GM23338 (cell line): ENCODE measurements around the gene MED16. TPM values are rescaled to one million over a fixed set of nuclear protein-coding genes. Genes with fewer than 3 reads are reported as not detected.

Source experiments
- ATAC-seq: fragments of 200-7000 bp; cut with Tn5 transposase; 3 replicates; pipeline ENCODE4 v1.9.1; 2020
- DNase-seq: peaks from one replicate; pipeline ENCODE4 v3.0.0-alpha.2; 2015; ENCODE audit warnings: low spot score
- H2AFZ ChIP-seq: fragments of 200-600 bp; sonication (generic); 2 replicates; pipeline ENCODE4 v1.8.0; 2016; ENCODE audit warnings: antibody characterized with exemption, mild to moderate bottlenecking, moderate library complexity
- H3F3A ChIP-seq: fragments of 200-600 bp; sonication (generic); replicated peaks from 2 replicates; pipeline ENCODE4 v1.8.0; 2017; ENCODE audit warnings: antibody characterized with exemption, mixed run types, low read depth
- H3K27ac ChIP-seq: fragments of 200-600 bp; sonication (generic); 2 replicates; pipeline ENCODE4 v1.6.1; 2016; ENCODE audit warnings: low read depth
- H3K27me3 ChIP-seq: fragments of 200-600 bp; sonication (generic); 2 replicates; pipeline ENCODE4 v1.8.0; 2016; ENCODE audit warnings: mild to moderate bottlenecking, mixed run types, moderate library complexity; ENCODE audit not compliant: insufficient read depth
- H3K36me3 ChIP-seq: fragments of 200-600 bp; sonication (generic); 2 replicates; pipeline ENCODE4 v1.8.0; 2016; ENCODE audit warnings: mild to moderate bottlenecking; ENCODE audit not compliant: insufficient read depth
- H3K4me1 ChIP-seq: fragments of 200-600 bp; sonication (generic); 2 replicates; pipeline ENCODE4 v1.8.0; 2016; ENCODE audit warnings: mild to moderate bottlenecking, moderate library complexity; ENCODE audit not compliant: insufficient read depth
- H3K4me2 ChIP-seq: fragments of 200-600 bp; sonication (generic); 2 replicates; pipeline ENCODE4 v1.7.1; 2017; ENCODE audit warnings: mixed run types
- H3K4me3 ChIP-seq: fragments of 200-600 bp; sonication (generic); 2 replicates; pipeline ENCODE4 v1.6.1; 2016; ENCODE audit warnings: mixed run types
- H3K79me2 ChIP-seq: fragments of 200-600 bp; sonication (generic); replicated peaks from 2 replicates; pipeline ENCODE4 v1.8.0; 2017; ENCODE audit warnings: mild to moderate bottlenecking; ENCODE audit not compliant: insufficient read depth
- H3K9me2 ChIP-seq: fragments of 200-600 bp; sonication (generic); 2 replicates; pipeline ENCODE4 v1.8.0; 2017; ENCODE audit not compliant: insufficient read depth
- H4K20me1 ChIP-seq: fragments of 200-600 bp; sonication (generic); replicated peaks from 2 replicates; pipeline ENCODE4 v1.8.0; 2017; ENCODE audit warnings: mild to moderate bottlenecking; ENCODE audit not compliant: insufficient read depth
- H3K27ac Mint-ChIP-seq: 2 replicates; pipeline ENCODE4 v1.8.0; 2020; ENCODE audit warnings: inconsistent platforms, mild to moderate bottlenecking, moderate library complexity, mixed read lengths
- H3K27me3 Mint-ChIP-seq: 3 replicates; pipeline ENCODE4 v1.8.0; 2022; ENCODE audit warnings: low read depth, mild to moderate bottlenecking, moderate library complexity, mixed read lengths, inconsistent platforms; ENCODE audit not compliant: insufficient read depth, poor library complexity
- H3K36me3 Mint-ChIP-seq: 3 replicates; pipeline ENCODE4 v1.8.0; 2021; ENCODE audit warnings: low read depth, mild to moderate bottlenecking, inconsistent platforms, moderate library complexity, mixed read lengths
- H3K4me1 Mint-ChIP-seq: 3 replicates; pipeline ENCODE4 v1.8.0; 2020; ENCODE audit warnings: mild to moderate bottlenecking, inconsistent platforms, mixed read lengths
- H3K4me3 Mint-ChIP-seq: 3 replicates; pipeline ENCODE4 v1.8.0; 2021; ENCODE audit warnings: moderate library complexity, mild to moderate bottlenecking, inconsistent platforms, mixed read lengths
- H3K9me3 Mint-ChIP-seq: 3 replicates; pipeline ENCODE4 v1.8.0; 2020; ENCODE audit warnings: moderate library complexity, mild to moderate bottlenecking, inconsistent platforms, mixed read lengths
- CREB1 ChIP-seq: fragments of 250-450 bp; sonication (Bioruptor Pico); IDR thresholded peaks from 2 replicates; pipeline ENCODE4 v1.5.0; 2020; ENCODE audit warnings: low read depth, mild to moderate bottlenecking, moderate library complexity
- ETS1 ChIP-seq: IDR thresholded peaks from 2 replicates; pipeline ENCODE4 v1.6.1; 2016; ENCODE audit warnings: antibody characterized with exemption
- EZH2 ChIP-seq: fragments of 200-600 bp; sonication (generic); IDR thresholded peaks from one replicate; pipeline ENCODE4 v1.8.0; 2017; ENCODE audit warnings: antibody characterized with exemption, mild to moderate bottlenecking, low read depth; ENCODE audit not compliant: unreplicated experiment
- EZH2phosphoT487 ChIP-seq: fragments of 200-600 bp; sonication (generic); IDR thresholded peaks from one replicate; pipeline ENCODE4 v1.8.1; 2018; ENCODE audit warnings: antibody characterized with exemption; ENCODE audit not compliant: unreplicated experiment
- JUNB ChIP-seq: IDR thresholded peaks from one replicate; pipeline ENCODE4 v1.6.1; 2016; ENCODE audit warnings: antibody characterized with exemption; ENCODE audit not compliant: unreplicated experiment
- POLR2AphosphoS5 ChIP-seq: IDR thresholded peaks from 2 replicates; pipeline ENCODE4 v1.6.1; 2016; ENCODE audit warnings: antibody characterized with exemption, low read depth
- REST ChIP-seq: IDR thresholded peaks from one replicate; pipeline ENCODE4 v1.6.1; 2018; ENCODE audit warnings: antibody characterized with exemption; ENCODE audit not compliant: unreplicated experiment
- STAT1 ChIP-seq: IDR thresholded peaks from one replicate; pipeline ENCODE4 v1.6.1; 2016; ENCODE audit warnings: antibody characterized with exemption; ENCODE audit not compliant: unreplicated experiment
- ZNF114 ChIP-seq: fragments of 250-450 bp; sonication (Bioruptor Pico); IDR thresholded peaks from 2 replicates; pipeline ENCODE4 v1.5.0; 2020; ENCODE audit warnings: mild to moderate bottlenecking, moderate library complexity
- ZNF331 ChIP-seq: fragments of 250-450 bp; sonication (Bioruptor Pico); IDR thresholded peaks from 2 replicates; pipeline ENCODE4 v1.5.0; 2020; ENCODE audit warnings: low read depth, mild to moderate bottlenecking, moderate library complexity
- ZNF462 ChIP-seq: fragments of 250-450 bp; sonication (Bioruptor Pico); IDR thresholded peaks from 2 replicates; pipeline ENCODE4 v1.5.0; 2020; ENCODE audit warnings: mild to moderate bottlenecking, moderate library complexity
- polyA plus RNA-seq: library from polyadenylated mRNA; unstranded; fragments of >200 nt; fragmentation: Nextera tagmentation; extraction: Ambion mirVana; gene quantifications from 2 replicates; pipeline ENCODE4 v1.2.1, GENCODE V29; 2016
- total RNA-seq: library from RNA; depleted of rRNA; stranded (reverse); fragments of >200 nt; shearing (Covaris generic); gene quantifications from 2 replicates; pipeline ENCODE4 v1.2.3, GENCODE V29; 2014

MED16 gene
- total and polyA plus RNA-seq, 2 experiments from 2014 or later, result 52.7 to 73.6 TPM

- TF ChIP-seq ZNF462 (CRISPR knock-in tag) (no peak), EZH2 (no peak), ETS1 (no peak), STAT1 (no peak), POLR2AphosphoS5 (no peak)
These were observed 47.1 kb downstream of the MED16 start (continued) for GRCh38 chr19:845707-846521.

- H3K27ac ChIP-seq, result no peak overlapping the region
- Mint-ChIP-seq H3K27ac (no peak overlapping the region), H3K9me3 (peaks cover 4% of the 10 kb centered on the region; the same call in 2 of the 3 replicates), H3K36me3 (no peaks in the 10 kb centered on the region; the same call in 2 of the 3 replicates), H3K4me1 (peaks cover 2% of the 10 kb centered on the region; the same call in 1 of the 3 replicates), H3K4me3 (no peak overlapping the region), H3K27me3 (peaks cover 36% of the 10 kb centered on the region)
- ATAC-seq (no peak), DNase-seq (no peak)
- peaks cover 27% of the 10 kb centered on the region for H3K27me3 ChIP-seq
- H3K4me3 ChIP-seq, result no peak overlapping the region
- H3K36me3 ChIP-seq, result no peaks in the 10 kb centered on the region
- no peaks in the 10 kb centered on the region for H3K4me1 ChIP-seq
- no peak overlapping the region for H2AFZ ChIP-seq
- no peaks in the 10 kb centered on the region for H3K9me2 ChIP-seq
- H3K79me2 ChIP-seq, result no peaks in the 10 kb centered on the region
- peaks cover 4% of the 10 kb centered on the region; the same call in 1 of the 2 replicates for H3F3A ChIP-seq
- H4K20me1 ChIP-seq, result no peaks in the 10 kb centered on the region
- no peak overlapping the region for H3K4me2 ChIP-seq
- TF ChIP-seq JUNB (no peak), POLR2AphosphoS5 (no peak), ZNF331 (CRISPR knock-in tag) (no peak), ETS1 (no peak), ZNF114 (no peak), EZH2phosphoT487 (no peak), REST (no peak), EZH2 (no peak), CREB1 (CRISPR knock-in tag) (no peak)
These were observed 48.4 kb downstream of the MED16 start for GRCh38 chr19:844546-844971.
